ENCODE measurements around the gene AOPEP.

DNA sequence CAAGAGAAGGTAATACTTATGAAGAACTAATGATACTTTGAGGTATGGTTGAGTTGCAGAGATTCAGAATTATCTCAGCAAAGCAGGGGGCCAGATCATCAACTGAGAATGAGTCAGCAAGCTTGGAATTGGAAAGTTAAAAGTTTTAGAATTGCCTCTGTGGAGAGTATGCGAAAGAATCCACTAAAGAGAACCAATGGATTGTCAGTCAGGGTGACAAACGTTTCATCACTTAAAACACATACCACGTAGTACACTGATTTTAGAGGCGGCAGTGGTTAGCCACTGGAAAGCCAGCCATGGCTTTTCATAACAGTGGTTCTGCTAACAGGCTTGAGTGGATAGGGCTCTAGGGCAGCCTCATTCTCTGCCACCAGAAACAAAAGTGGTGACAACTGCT lies 30.7 kb downstream of the AOPEP start:
- TF ChIP-seq CEBPB (IDR thresholded peaks at IDR 0.05) (no peak), PBX3 (IDR thresholded peaks at IDR 0.05) (no peak)
